ENCODE measurements around the gene GCAT.

The GCAT gene

DNA sequence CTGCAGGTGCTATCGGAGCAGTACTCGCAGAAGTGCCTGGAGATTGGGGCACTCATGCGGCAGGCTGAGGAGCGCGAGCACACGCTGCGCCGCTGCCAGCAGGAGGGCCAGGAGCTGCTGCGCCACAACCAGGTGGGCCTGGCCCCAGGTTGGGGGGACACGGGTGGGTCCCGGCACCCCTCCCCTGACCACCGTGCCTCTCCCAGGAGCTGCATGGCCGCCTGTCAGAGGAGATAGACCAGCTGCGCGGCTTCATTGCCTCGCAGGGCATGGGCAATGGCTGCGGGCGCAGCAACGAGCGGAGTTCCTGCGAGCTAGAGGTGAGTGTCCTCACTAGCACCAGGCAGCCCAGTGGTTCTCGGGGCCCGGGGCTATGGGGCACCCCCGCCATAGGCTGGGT is 38.7 kb upstream of the GCAT start:
- no peak for DNase-seq
- H3K27me3 Mint-ChIP-seq (ENCODE audit: low read depth, poor library complexity): no peaks in the 10 kb centered on the region
- H3K9me3 Mint-ChIP-seq: no peaks in the 10 kb centered on the region
- H3K4me1 Mint-ChIP-seq: no peaks in the 10 kb centered on the region
- no peak overlapping the region for H3K27ac Mint-ChIP-seq
- TF ChIP-seq, protein P1, sequence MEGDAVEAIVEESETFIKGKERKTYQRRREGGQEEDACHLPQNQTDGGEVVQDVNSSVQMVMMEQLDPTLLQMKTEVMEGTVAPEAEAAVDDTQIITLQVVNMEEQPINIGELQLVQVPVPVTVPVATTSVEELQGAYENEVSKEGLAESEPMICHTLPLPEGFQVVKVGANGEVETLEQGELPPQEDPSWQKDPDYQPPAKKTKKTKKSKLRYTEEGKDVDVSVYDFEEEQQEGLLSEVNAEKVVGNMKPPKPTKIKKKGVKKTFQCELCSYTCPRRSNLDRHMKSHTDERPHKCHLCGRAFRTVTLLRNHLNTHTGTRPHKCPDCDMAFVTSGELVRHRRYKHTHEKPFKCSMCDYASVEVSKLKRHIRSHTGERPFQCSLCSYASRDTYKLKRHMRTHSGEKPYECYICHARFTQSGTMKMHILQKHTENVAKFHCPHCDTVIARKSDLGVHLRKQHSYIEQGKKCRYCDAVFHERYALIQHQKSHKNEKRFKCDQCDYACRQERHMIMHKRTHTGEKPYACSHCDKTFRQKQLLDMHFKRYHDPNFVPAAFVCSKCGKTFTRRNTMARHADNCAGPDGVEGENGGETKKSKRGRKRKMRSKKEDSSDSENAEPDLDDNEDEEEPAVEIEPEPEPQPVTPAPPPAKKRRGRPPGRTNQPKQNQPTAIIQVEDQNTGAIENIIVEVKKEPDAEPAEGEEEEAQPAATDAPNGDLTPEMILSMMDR (IDR thresholded peaks at IDR 0.05): no peak
- H3K4me3 Mint-ChIP-seq: no peak overlapping the region
- peaks cover 40% of the 10 kb centered on the region for H3K36me3 Mint-ChIP-seq (ENCODE audit: low read depth)

DNA sequence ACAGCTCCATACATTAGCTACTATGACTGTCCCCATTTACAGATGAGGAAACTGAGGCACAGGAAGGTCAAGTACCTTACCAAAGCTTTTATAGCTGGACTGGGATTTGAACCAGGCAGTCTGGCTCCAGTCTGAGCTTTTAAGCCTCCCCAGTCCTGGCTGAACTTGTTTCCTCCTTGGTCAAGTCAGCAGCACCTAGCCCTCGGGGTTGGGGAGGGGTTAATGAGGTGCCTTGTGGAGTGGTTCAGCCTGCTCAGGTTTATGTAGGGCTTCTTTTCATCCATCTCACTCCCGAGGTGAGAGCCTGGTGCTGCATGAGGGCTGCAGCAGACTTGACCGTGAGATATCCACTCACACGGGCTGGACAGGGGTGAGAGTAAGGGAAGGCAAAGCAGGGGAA is 36.7 kb upstream of the GCAT start:
- Mint-ChIP-seq H3K27me3 (ENCODE audit: low read depth, poor library complexity) (peaks cover 3% of the 10 kb centered on the region), H3K9me3 (no peaks in the 10 kb centered on the region), H3K4me1 (peaks cover 6% of the 10 kb centered on the region), H3K27ac (no peak overlapping the region), H3K4me3 (no peak overlapping the region), H3K36me3 (ENCODE audit: low read depth) (peaks cover 39% of the 10 kb centered on the region)
- no peak for DNase-seq
- TF ChIP-seq, protein P1 (IDR thresholded peaks at IDR 0.05): no peak

DNA sequence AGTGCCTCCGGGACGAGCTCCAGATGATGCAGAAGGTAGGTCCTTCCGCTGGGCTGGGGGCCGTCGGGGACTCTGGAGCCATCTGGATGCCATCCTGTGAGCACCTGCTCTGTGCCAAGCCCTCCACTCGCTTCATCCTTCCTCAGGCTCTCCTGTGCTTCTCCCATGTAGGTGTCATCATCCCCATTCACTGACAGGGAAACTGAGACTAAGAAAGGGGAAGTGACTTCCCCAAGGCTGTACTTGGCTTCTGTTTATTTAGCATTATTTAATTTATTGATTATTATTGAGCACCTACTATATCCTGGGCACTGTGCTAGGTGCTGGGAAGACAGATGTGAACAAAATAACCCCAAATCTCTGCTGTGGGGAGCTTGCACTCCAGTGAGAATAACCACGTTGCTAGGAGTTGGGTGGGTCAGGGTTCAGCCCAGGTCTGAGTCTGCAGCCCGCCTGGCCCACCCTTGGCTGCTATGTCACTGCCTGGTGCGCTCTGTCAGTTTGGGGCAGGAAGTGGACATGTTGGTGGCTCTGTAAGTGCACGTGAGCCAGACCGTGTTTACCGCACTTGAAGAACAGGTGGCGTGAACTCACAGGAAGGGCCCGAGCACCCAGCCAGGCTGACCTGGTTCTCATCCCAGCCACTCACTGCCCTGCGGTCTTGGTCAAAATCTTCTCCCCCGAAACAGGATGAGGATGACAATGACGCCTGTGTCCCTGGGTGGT is 35.9 kb upstream of the GCAT start:
- TF ChIP-seq, protein P1 (IDR thresholded peaks at IDR 0.05): no peak
- Mint-ChIP-seq H3K27me3 (ENCODE audit: low read depth, poor library complexity) (peaks cover 3% of the 10 kb centered on the region), H3K9me3 (no peaks in the 10 kb centered on the region), H3K36me3 (ENCODE audit: low read depth) (peaks cover 39% of the 10 kb centered on the region), H3K4me3 (no peak overlapping the region), H3K4me1 (peaks cover 12% of the 10 kb centered on the region), H3K27ac (no peak overlapping the region)
- no peak for DNase-seq

DNA sequence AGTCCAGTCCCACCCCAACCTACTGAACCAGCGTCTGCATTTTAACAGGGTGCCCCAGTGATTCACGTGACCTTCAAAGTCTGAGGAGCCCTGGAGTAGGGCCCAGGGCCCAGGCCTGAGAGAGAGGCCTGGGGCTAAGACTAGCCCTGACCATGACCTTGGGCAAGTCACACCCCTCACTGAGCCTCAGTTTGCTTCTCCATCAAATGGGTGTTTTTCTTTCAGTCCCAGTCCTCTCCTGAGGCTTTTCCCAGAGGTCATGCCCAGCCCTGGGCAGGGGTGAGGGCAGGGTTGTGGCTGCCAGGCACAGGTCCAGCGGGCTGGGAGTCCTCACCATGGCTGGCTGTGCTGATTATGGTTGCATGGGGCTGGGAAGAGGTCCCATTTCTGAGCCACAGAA is 33.0 kb upstream of the GCAT start:
- Mint-ChIP-seq H3K36me3 (ENCODE audit: low read depth) (peaks cover 31% of the 10 kb centered on the region), H3K9me3 (no peaks in the 10 kb centered on the region), H3K4me1 (peaks cover 24% of the 10 kb centered on the region), H3K27ac (no peak overlapping the region), H3K27me3 (ENCODE audit: low read depth, poor library complexity) (peaks cover 3% of the 10 kb centered on the region), H3K4me3 (no peak overlapping the region)
- DNase-seq: no peak
- TF ChIP-seq, protein P1 (IDR thresholded peaks at IDR 0.05): no peak

DNA sequence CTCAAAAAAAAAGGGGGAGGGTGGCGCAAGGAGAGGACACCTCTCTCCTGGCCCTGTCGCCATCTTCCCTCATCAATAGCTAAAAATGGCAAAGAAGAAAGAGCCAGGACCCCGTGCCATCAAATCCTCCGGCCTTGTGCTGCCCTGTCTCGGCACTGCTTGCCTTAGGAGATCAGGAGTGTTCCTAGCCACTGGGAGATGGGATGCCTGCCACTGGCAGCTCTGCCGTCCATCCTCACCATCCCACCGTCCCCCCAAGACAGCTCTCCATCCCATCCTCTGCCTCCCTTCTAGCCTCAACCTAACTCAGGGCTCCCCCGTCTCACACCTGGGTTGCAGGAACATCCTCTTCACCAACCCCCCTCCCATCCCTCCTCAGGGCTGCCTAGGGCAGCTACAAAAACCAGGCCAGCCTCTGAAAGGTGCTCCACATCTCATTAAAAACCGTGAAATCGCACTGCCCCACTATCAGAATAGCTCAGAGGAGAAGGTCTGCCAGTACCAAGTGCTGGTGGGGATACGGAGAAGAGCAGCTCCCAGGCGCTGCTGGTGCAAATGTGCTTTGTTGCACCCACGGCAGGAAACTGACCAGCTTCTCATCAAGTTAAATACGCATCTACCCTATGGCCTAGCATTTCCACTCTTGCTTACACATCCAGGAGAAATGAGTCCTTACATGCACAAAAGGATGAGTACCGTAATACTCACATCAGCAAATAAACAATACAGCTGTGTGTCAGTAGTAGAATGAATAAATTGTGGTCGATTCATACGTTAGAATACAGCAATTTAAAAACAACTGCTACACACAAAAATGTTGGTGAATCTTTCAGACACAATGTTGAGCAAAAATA is 31.7 kb upstream of the GCAT start:
- Mint-ChIP-seq H3K9me3 (no peaks in the 10 kb centered on the region), H3K4me1 (peaks cover 30% of the 10 kb centered on the region), H3K36me3 (ENCODE audit: low read depth) (peaks cover 25% of the 10 kb centered on the region), H3K27ac (peak overlapping the region; percentile 48), H3K27me3 (ENCODE audit: low read depth, poor library complexity) (peaks cover 3% of the 10 kb centered on the region), H3K4me3 (no peak overlapping the region)
- DNase-seq: no peak
- TF ChIP-seq, protein P1 (IDR thresholded peaks at IDR 0.05): no peak
